Stimulated activated CD8-positive, alpha-beta memory T cell treated with anti-CD3 and anti-CD28 coated beads, Interleukin-7, amount 100 ng/mL, for 48 hours (primary cell): Measurements from ENCODE around the gene ZMIZ1.

Experiments used
- DNase-seq, 2 donors: peaks; one replicate each; pipeline ENCODE4 v3.0.0-alpha.2; 2020; ENCODE audit warnings: low read depth in 1 of 2; ENCODE audit errors: extremely low read depth in 1 of 2

The ZMIZ1 gene

DNA sequence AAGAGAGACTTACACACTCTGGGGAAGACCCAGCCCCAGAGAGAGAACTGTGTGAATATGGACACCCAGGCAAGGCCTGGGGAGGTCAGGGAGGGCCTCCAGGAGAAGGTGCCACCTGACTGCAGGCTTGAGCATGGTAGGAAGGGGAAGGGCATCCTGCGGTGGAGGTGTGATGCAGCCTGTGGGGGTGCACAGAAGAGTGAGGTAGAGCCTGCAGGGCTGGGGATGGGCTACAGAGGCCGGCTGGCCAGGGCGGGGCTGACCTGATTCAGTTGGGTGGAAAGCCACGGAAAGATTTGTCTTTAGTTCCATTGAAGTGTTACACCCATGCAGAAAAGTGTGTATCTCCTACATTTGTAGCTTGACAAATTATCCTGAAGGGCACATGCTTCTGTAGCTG lies 47.6 kb downstream of the ZMIZ1 start:
- DNase-seq = no peak

GRCh38 chr10:79116801-79117723 lies 48.3 kb downstream of the ZMIZ1 start:
- no peak for DNase-seq

- DNase-seq = no peak
These were observed 49.8 kb downstream of the ZMIZ1 start for GRCh38 chr10:79118286-79119202.

- no peak for DNase-seq
These were observed 50.5 kb downstream of the ZMIZ1 start for GRCh38 chr10:79119306-79119705.

GRCh38 chr10:79123547-79123963 lies 54.8 kb downstream of the ZMIZ1 start:
- no peak for DNase-seq

DNA sequence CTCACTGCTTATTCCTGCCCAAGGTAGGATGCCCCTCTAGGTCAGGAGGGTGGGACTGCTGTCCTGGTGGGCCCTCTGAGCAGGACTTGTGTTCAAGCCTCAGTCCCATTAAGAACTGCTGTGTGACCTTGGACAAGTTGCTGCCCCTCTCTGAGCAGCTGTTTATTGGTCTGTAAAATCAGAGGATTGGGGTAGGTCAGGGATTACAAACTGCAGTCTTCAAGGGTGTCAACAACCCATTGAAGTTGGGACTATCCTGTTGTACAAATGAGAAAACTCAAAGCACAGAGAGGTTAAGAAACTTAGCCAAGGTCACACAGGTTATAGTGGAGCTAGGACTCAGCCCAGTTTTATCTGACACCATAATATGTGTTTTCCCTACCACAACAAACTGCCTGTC lies 55.3 kb downstream of the ZMIZ1 start:
- DNase-seq = no peak

DNA sequence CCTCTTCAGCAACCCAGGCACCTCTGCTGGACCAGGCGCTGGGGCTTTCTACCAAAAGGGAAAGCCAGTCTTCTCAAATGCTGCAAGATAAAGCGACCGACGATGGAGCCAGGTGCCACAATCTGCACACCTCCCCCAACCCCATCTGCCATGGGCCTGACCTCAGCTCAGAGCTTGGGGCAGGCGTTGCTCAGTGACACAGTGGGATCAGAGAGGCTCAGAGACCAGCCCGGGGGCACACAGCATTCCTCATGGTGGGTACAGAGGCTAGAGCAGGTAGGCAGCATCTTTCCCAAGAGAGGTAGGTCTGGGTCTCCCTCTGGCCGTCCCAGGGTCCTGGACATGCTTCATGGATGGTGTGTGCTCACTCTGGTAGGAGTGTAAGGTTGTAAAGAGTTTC lies 56.3 kb downstream of the ZMIZ1 start:
- DNase-seq = no peak

DNA sequence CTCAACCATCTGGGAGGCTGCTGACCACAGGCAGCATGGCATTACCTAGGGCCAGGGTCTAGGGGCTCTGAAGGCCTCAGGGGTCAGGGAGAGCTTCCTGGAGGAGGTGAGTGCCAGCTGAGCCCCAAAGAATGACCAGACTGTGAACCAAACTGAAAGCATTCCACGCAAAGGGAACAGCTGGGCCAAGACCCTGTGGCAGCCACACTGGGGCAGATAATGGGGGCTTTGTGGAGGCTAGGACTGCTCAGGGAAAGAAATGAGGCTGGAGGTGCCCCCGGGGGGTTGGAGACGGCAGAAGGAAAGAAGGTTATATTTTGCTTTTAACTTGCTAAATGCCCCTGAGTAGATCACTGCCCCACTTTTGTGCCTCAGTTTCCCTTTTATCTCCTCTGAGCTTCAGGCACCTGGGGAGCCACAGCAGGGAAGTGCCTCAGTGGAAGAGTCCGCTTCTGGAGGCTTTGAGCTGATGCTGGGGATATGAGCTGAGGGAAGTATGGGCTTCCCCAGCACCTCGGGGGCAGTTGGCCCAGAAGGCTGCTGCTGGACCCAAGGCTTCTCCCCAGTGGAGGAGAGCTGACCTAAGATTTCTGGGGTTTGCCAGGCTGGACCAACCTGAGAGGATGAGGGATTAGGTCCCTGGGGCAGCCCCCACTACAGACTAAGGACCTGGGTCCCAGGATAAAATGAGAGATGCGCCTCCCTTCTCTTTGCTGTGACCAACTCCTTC lies 57.8 kb downstream of the ZMIZ1 start:
- DNase-seq = no peak

DNA sequence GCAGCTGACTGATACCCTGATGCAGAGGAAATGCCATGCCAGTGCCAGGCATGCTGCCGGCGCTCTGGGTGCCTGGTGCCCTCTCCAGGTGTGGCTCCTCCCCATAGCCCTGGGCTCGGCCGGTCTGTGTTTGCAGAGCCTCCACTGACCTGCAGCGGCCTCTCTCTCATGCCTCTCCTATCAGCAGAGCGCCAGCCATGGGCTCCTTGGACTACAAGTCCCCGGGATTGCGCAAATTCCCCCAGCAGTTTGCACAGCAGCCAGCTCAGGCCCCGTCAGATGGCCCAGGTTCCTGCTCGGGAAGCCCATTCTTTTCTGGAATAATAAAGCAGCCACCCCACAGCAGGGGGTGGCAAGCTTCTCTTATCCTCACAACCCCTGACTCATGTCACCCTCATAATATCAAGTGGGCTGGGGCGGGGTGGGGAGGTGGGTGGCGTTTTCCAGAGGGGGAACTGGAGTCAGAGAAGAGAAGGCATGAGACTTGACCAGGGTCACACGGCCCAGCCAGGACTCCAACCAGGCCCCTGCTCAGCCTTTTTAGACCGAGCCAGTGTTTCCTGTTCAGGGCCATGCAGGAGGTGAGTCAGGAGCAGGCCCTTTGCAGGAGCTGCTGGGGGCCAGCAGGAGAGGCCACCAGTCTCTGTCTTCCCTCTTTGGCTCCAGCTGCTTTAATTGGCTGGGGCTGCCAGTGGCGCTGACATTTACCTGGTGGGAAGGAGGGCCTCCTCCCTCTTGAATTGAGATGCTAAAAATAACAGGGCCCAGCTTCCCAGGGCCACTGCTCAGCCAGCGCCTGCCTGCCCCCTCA lies 58.6 kb downstream of the ZMIZ1 start:
- DNase-seq = no peak

DNA sequence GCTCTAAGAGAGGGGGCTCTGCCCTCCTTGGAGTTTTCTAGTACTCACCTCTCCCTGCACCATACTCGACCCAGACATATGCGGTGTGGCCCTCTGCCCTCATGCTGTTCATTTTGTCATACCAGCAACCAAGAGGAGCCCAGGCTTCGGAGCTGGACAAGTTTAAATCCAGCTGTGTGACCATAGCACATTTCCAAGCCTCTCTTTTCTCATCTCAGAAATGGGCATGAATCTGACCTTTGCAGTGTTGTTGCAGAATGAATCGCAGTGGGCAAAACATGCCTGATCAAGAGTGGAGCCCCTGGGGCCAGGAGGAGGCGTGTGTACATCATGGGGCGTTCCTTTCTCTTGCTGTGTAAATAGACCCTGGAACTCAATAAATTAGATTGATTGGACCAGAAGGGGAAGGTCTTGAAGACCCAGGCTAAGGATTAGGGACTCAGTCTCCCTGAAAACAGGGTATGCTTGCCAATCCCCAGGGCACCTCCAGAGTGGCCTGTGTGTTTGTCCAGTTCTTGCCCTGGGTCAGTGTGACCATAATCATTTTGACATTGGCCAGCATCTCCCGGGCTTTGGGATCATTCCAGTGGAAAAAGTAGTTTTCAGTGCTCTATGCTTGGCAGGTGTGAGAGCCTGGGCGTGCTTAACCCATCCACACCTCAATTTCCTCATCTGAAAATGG lies 59.6 kb downstream of the ZMIZ1 start:
- DNase-seq = no peak

- DNase-seq = no peak
These were observed 60.1 kb downstream of the ZMIZ1 start for GRCh38 chr10:79128923-79129305.

- DNase-seq = no peak
These were observed 60.7 kb downstream of the ZMIZ1 start for GRCh38 chr10:79129361-79129997.

DNA sequence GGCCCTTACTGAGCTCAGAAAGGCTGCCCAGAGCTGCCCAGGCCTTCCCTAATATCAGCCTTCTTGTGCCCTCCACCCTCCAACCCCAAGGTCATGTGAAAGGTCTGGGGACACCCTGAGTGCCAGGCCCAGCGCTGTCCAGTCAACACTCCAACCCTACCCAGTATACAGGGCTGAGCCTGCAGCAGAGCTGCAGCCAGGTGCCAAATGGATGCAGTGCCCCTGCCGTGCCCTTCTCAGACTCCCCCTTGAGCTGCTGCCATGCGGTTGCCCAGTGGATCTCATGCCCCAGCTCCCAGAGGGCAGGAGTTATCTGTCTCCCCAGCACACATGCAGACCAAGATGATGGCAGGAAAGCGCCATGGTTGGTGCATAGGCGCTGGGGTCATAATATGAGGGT lies 61.5 kb downstream of the ZMIZ1 start:
- no peak for DNase-seq

DNA sequence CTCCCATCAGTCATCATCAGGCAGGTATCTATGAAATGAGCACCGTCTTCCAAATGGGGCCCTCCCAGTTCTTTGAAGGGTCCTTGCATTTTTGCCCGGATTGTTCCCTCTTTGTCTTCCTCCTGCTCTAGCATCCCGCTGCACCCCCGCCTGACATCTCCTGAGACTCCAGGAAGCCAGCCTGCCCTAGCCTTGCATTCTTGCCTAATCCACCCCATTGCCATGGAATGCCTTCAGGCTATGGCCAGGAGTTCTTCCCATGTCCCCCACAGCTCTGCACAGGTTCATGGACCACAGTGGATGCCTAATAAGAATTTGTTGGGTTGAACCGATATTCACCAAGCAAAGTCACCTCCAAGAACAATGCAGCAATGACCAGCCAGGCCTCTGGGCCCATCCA lies 62.1 kb downstream of the ZMIZ1 start:
- no peak for DNase-seq

- DNase-seq = no peak
These were observed 63.3 kb downstream of the ZMIZ1 start for GRCh38 chr10:79131836-79132631.

- DNase-seq = no peak
These were observed 64.1 kb downstream of the ZMIZ1 start for GRCh38 chr10:79132681-79133381.

GRCh38 chr10:79133416-79133815 lies 64.7 kb downstream of the ZMIZ1 start:
- no peak for DNase-seq

DNA sequence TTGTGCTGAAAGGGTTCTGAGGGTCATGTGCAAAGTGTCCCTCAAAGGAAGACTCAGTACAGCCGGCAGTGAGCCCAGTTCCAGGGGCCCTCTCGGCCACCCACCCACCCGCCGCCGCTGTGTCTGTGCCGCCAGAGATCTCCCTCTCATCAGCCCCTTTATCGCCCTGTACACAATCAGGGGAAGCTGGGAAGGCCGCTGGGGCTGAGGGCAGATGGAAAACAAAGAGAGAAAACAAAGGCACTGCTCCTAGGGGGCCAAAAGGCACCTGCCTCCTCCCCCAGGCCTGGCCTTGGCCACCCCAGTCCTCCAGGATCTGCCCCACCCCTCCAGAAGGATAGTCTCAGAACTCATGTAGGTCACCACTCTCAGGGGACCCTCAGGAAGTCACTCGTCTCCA lies 67.0 kb downstream of the ZMIZ1 start:
- no peak for DNase-seq
